Gastroesophageal sphincter (tissue), 4 donors: ENCODE data around the gene UBAC2. TPM values are rescaled to one million over a fixed set of nuclear protein-coding genes. Genes with fewer than 3 reads are reported as not detected.

Experiments
- ATAC-seq: fragments of 150-250 bp; one replicate; pipeline ENCODE4 v1.9.1; 2016; ENCODE audit warnings: mild to moderate bottlenecking, moderate library complexity
- H3K27ac ChIP-seq, 4 donors: fragments of 200-600 bp; sonication (generic) in 3 of 4; 1 replicate in 3 of 4; 2 replicates in 1 of 4; pipeline ENCODE4 v1.5.1; 2016 to 2019
- H3K27me3 ChIP-seq: fragments of 200-600 bp; sonication (generic); one replicate; pipeline ENCODE4 v1.5.1; 2019
- H3K36me3 ChIP-seq, 2 donors: fragments of 200-600 bp; sonication (generic); one replicate each; pipeline ENCODE4 v1.5.1; 2019; ENCODE audit warnings: control low read depth in 1 of 2
- H3K4me1 ChIP-seq, 3 donors: fragments of 200-600 bp; sonication (generic); 1 replicate in 2 of 3; 2 replicates in 1 of 3; pipeline ENCODE4 v1.5.1; 2016 to 2019; ENCODE audit warnings: control low read depth in 2 of 3
- H3K4me3 ChIP-seq, 2 donors: fragments of 200-600 bp; sonication (generic); one replicate each; pipeline ENCODE4 v1.5.1; 2019; ENCODE audit warnings: mild to moderate bottlenecking in 1 of 2, moderate library complexity in 1 of 2
- H3K9me3 ChIP-seq, 3 donors: fragments of 200-600 bp; sonication (generic); one replicate each; pipeline ENCODE4 v1.5.1; 2017 to 2019; ENCODE audit warnings: control low read depth in 2 of 3
- EP300 ChIP-seq: sonication (generic); formaldehyde crosslinking; IDR thresholded peaks from one replicate; pipeline ENCODE4 v1.6.1; 2017; ENCODE audit warnings: antibody characterized with exemption, mild to moderate bottlenecking
- POLR2A ChIP-seq, 2 donors: fragments of 450-650 bp; IDR thresholded peaks; one replicate each; pipeline ENCODE4 v1.6.1; 2017; ENCODE audit warnings: antibody characterized with exemption in 2 of 2, mild to moderate bottlenecking in 2 of 2, moderate library complexity in 1 of 2
- POLR2AphosphoS5 ChIP-seq: sonication (generic); formaldehyde crosslinking; IDR thresholded peaks from one replicate; pipeline ENCODE4 v1.6.1; 2017; ENCODE audit warnings: antibody characterized with exemption
- WGBS, 2 donors: methylation state at CpG; one replicate each; pipeline ENCODE4 v1.1.5; 2018; ENCODE audit warnings: low coverage in 1 of 2; 5-methylcytosine and 5-hydroxymethylcytosine counted together
- total RNA-seq, 4 donors: library from RNA; depleted of rRNA; stranded (reverse); fragments of >200 nt; gene quantifications; one replicate each; pipeline ENCODE4 v1.1.0, GENCODE V29; 2016
- TF ChIP-seq, protein P1 (sequence below), 4 experiments: fragments of 200-600 bp in 2 of 4; fragments of 450-650 bp in 2 of 4; sonication (generic) in 1 of 4; IDR thresholded peaks; one replicate each; pipeline ENCODE4 v1.5.1; 2017 to 2019; ENCODE audit warnings: antibody characterized with exemption in 4 of 4, mild to moderate bottlenecking in 2 of 4, moderate library complexity in 2 of 4

Gene UBAC2
- total RNA-seq, 4 donors from 2014 or later, result 45.0 to 59.6 (median 52.2) TPM

DNA sequence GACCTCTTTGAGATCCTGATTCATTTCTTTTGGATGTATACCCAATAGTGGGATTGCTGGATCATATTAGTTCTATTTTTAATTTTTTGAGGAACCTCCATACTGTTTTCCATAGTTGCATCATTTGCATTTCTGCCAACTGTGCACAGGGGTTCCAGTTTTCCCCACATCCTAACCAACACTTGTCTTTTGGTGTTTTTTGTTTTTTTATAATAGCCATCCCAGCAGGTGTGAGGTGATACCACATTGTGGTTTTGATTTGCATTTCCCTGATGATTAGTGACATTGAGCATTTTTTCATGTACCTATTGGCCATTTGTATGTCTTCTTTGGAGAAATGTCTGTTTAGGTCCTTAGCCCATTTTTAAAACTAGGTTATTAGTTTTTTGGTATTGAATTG is 125.4 kb downstream of the UBAC2 start:
- Histone ChIP-seq H3K9me3 (no peaks in the 10 kb centered on the region), H3K27me3 (no peaks in the 10 kb centered on the region), H3K36me3 (peaks cover 0 to 12% of the 10 kb centered on the region in 2 donors), H3K27ac (no peak overlapping the region), H3K4me3 (no peak overlapping the region), H3K4me1 (peaks cover 0 to 18% (median under 1%) of the 10 kb centered on the region in 3 donors)
- TF ChIP-seq, protein P1, sequence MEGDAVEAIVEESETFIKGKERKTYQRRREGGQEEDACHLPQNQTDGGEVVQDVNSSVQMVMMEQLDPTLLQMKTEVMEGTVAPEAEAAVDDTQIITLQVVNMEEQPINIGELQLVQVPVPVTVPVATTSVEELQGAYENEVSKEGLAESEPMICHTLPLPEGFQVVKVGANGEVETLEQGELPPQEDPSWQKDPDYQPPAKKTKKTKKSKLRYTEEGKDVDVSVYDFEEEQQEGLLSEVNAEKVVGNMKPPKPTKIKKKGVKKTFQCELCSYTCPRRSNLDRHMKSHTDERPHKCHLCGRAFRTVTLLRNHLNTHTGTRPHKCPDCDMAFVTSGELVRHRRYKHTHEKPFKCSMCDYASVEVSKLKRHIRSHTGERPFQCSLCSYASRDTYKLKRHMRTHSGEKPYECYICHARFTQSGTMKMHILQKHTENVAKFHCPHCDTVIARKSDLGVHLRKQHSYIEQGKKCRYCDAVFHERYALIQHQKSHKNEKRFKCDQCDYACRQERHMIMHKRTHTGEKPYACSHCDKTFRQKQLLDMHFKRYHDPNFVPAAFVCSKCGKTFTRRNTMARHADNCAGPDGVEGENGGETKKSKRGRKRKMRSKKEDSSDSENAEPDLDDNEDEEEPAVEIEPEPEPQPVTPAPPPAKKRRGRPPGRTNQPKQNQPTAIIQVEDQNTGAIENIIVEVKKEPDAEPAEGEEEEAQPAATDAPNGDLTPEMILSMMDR (IDR thresholded peaks at IDR 0.05), result no peak
- TF ChIP-seq POLR2AphosphoS5 (no peak), POLR2A (IDR thresholded peaks at IDR 0.05) (no peak), EP300 (no peak)
- no peak for ATAC-seq

DNA sequence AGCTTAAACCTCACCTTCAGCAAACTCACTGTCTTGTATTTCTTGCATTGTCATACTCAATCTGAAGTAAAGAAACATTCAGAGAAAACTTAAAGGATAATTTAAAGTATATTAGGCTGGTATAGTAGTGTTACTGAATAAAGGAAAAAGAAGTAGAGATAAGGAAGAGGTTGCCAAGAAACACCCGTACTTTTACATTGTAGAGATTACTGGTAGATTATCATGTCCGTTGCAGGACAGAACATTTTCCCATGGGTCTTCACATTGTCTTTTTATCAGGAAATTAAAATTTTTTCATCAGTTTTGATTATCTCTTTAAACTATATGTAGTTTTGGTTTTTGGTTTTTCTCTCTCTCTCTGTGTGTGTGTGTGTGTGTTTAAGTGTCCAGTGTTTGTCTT is 126.5 kb downstream of the UBAC2 start:
- H3K9me3 ChIP-seq, result no peaks in the 10 kb centered on the region
- 93 to 95% methylated on average over 2 of the region's 2 CpGs for WGBS, 2 donors
- no peak for ATAC-seq
- no peak overlapping the region for H3K27ac ChIP-seq
- peaks cover 0 to 12% of the 10 kb centered on the region in 2 donors for H3K36me3 ChIP-seq
- no peak overlapping the region for H3K4me3 ChIP-seq
- no peaks in the 10 kb centered on the region for H3K27me3 ChIP-seq
- TF ChIP-seq, protein P1 (IDR thresholded peaks at IDR 0.05), result no peak
- TF ChIP-seq POLR2A (IDR thresholded peaks at IDR 0.05) (no peak), EP300 (no peak), POLR2AphosphoS5 (no peak)
- H3K4me1 ChIP-seq, result peaks cover 0 to 7% (median 0%) of the 10 kb centered on the region in 3 donors

DNA sequence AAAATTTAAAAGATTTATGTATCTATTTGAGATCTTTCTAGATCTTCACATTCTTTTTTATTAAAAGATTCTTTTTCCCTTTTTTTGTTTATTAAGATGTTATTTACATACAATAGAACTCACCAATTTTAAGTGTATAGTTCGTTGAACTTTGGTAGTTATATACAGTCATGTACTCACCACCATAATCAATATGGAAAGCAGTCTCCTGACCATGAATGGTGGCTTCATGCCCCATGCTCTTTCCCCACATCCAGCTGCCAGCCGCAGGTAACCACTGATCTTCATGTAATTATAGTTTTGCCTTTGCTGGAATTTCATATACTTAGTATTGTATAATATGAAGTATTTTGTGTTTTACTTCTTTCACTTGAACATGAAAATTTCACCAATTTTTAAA is 127.1 kb downstream of the UBAC2 start:
- WGBS, 2 donors, result 95 to 100% methylated on average over 2 of the region's 2 CpGs

DNA sequence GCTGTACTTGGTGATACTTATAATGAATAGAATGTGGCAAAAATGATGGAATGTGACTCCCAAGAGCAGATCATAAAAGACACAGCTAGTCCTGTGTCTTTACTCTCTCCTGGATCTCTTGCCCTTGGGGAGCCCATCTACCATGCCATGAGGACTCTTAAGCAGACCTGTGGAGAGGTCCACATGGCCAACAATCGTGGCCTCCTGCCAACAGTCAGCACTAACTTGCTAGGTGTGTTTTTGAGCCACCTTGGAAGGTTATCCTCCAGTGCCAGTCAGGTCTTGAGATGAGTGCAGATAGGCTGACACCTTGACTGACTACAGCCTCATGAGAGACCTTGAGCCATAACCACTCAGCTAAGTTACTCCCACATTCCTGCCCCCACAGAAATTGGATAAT is 128.8 kb downstream of the UBAC2 start:
- no peak for ATAC-seq
- Histone ChIP-seq H3K4me3 (no peak overlapping the region), H3K4me1 (no peaks in the 10 kb centered on the region), H3K27me3 (no peaks in the 10 kb centered on the region), H3K9me3 (no peaks in the 10 kb centered on the region), H3K36me3 (peaks cover 0 to 12% of the 10 kb centered on the region in 2 donors), H3K27ac (no peak overlapping the region)
- 100% methylated on average over 1 of the region's 1 CpG; no CpG with 5 or more reads in 1 of the 2 donors for WGBS, 2 donors
- TF ChIP-seq, protein P1 (IDR thresholded peaks at IDR 0.05), result no peak
- TF ChIP-seq POLR2A (IDR thresholded peaks at IDR 0.05), result no peak
- TF ChIP-seq POLR2AphosphoS5, result no peak
- TF ChIP-seq EP300, result no peak

More for the DNA sequence above, 127.1 kb downstream of the UBAC2 start:
- no peak for ATAC-seq
- H3K27ac ChIP-seq, result no peak overlapping the region
- H3K4me1 ChIP-seq, result peaks cover 0 to under 1% (median 0%) of the 10 kb centered on the region in 3 donors
- no peaks in the 10 kb centered on the region for H3K27me3 ChIP-seq
- no peak overlapping the region for H3K4me3 ChIP-seq
- H3K36me3 ChIP-seq, result peaks cover 0 to 12% of the 10 kb centered on the region in 2 donors
- H3K9me3 ChIP-seq, result no peaks in the 10 kb centered on the region
- no peak for TF ChIP-seq POLR2AphosphoS5
- TF ChIP-seq, protein P1 (IDR thresholded peaks at IDR 0.05), result no peak
- no peak for TF ChIP-seq EP300
- TF ChIP-seq POLR2A (IDR thresholded peaks at IDR 0.05), result no peak

GRCh38 chr13:99330942-99331341 is 130.3 kb downstream of the UBAC2 start:
- no peaks in the 10 kb centered on the region for H3K4me1 ChIP-seq

More at GRCh38 chr13:99330942-99331341, 130.3 kb downstream of the UBAC2 start:
- no peaks in the 10 kb centered on the region for H3K9me3 ChIP-seq
- peaks cover 0 to 17% of the 10 kb centered on the region in 2 donors for H3K36me3 ChIP-seq
- TF ChIP-seq POLR2AphosphoS5 (no peak), EP300 (no peak), POLR2A (IDR thresholded peaks at IDR 0.05) (no peak)
- TF ChIP-seq, protein P1 (IDR thresholded peaks at IDR 0.05), result no peak
- no peak for ATAC-seq
- no peak overlapping the region for H3K27ac ChIP-seq
- H3K4me3 ChIP-seq, result no peak overlapping the region
- no peaks in the 10 kb centered on the region for H3K27me3 ChIP-seq
- 67% methylated on average over 5 to 6 of the region's 6 CpGs for WGBS, 2 donors
